GM10266 (cell line): ENCODE results near the gene COL3A1.
A peak's percentile ranks its signal among the peaks of the same experiment; 100 is the strongest.

Source experiments
- DNase-seq: peaks from one replicate; pipeline ENCODE4 v3.0.0; 2012; ENCODE audit errors: extremely low spot score
- CTCF ChIP-seq: IDR thresholded peaks from 2 replicates; pipeline ENCODE4 v1.5.1; 2012; ENCODE audit warnings: mild to moderate bottlenecking, low read depth; ENCODE audit not compliant: control insufficient read depth, insufficient read depth; ENCODE audit errors: missing control alignments

Gene COL3A1

DNA sequence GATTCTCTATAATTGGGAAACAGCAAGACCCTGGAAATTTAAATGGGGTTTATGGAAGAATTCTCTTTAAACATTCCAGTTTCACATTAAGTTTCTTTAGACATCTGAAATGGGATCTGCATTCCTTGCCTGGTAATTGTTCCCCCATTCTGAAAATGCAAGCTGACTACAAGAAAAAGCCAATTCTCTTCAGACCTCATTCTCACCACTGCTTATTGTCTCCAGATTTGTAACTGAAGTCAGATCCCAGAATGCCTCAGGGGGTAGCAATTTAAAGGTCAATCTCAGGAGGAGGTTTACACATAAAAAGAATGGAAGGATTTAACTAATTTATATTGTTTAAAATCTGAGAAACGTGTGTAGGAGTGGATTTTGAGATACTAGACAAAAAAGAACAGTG, 41.2 kb downstream of the COL3A1 start:
- TF ChIP-seq CTCF: no peak
- DNase-seq: no peak

- TF ChIP-seq CTCF: no peak
These were observed 42.2 kb downstream of the COL3A1 start for GRCh38 chr2:189016311-189016861.

DNA sequence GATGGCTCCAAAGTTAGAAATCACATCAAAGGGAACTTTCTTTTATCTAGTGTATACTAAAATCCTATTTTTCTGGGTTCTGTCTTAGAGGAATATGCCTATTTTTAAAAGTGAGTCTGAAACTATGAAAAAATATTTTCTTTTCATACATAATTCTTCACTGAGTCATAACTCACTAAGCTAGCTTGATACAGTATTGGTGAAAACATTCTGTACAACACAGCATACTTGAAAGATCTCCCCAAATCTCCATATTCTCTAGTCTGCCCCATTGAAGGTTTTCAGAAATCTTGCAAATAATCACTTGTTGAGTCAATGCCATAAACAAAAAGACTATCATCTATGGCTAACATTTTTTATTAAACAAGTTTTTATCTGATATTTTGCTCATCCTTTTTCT, 44.5 kb downstream of the COL3A1 start:
- DNase-seq: no peak

More at GRCh38 chr2:189016311-189016861, 42.2 kb downstream of the COL3A1 start:
- DNase-seq: no peak

GRCh38 chr2:189020179-189020578, 46.0 kb downstream of the COL3A1 start:
- TF ChIP-seq CTCF: no peak
- no peak for DNase-seq

More for the DNA sequence above, 44.5 kb downstream of the COL3A1 start:
- TF ChIP-seq CTCF: no peak

- no peak for DNase-seq
- no peak for TF ChIP-seq CTCF
These were observed 47.9 kb downstream of the COL3A1 start for GRCh38 chr2:189022053-189022481.

- TF ChIP-seq CTCF: no peak
- DNase-seq: no peak
These were observed 48.3 kb downstream of the COL3A1 start for GRCh38 chr2:189022492-189022891.

DNA sequence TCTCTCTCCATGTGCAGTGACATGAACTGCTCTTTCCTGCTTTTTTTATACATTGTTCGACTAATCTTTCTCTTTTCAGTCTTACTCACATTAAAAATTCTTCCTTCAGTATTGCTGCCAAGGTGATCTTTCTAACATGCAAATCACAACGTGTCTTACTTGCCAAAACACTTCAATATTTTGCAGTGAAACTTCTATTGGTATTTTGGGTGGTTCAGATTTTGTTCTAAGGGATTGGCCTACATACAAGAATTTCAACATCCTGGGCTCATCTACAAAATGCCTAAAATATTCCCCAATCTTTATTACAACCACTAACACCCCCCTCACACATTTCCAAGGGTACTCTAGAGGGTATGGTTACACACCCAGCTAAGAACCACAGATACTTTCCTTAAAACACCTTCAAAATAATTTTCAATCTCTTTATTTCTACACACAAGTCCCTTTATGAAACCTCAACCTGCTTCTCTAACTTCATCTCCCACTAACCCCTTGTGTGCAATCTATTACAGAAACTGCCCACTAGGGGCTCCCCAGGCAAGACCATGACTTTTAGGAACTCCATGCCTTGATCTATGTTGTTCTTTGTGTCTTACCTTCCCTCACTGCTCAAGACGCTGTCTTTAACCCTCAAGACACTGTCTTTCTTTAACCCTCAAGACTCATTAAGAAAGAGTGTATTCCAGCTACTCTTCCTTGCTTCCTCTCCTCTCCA, 50.9 kb downstream of the COL3A1 start:
- DNase-seq: no peak
- peak; percentile 8 for TF ChIP-seq CTCF
